Pancreas (tissue), 10 donors: Measurements from ENCODE around the gene HID1. TPM values are rescaled to one million over a fixed set of nuclear protein-coding genes. Genes with fewer than 3 reads are reported as not detected.
A peak's percentile ranks its signal among the peaks of the same experiment; 100 is the strongest.
"Not testable (repeated sequence)": the region's sequence is repeated elsewhere in the genome, so short reads cannot be mapped to it uniquely, and the experiment has no call there.

Experiments
- ATAC-seq, 4 donors: fragments of 200-7000 bp; cut with Tn5 transposase; one replicate each; pipeline versions ENCODE4 v1.8.0 to v1.9.1; 2020; ENCODE audit warnings: mild to moderate bottlenecking in 4 of 4, moderate library complexity in 4 of 4
- DNase-seq, 6 donors: peaks; one replicate each; pipeline ENCODE4 v3.0.0-alpha.2; 2020
- FAIRE-seq: peaks from 2 replicates; lab custom pipeline; 2012; peaks lifted over from hg19 to GRCh38; lab: Jason Lieb, UNC
- H3K27ac ChIP-seq, 4 donors: fragments of 200-600 bp; sonication (generic); 1 replicate in 3 of 4; 2 replicates in 1 of 4; pipeline versions ENCODE4 v1.5.0 to v1.8.0; 2020
- H3K27me3 ChIP-seq, 4 donors: fragments of 200-600 bp; one replicate each; pipeline ENCODE4 v1.8.0; 2021
- H3K36me3 ChIP-seq, 3 donors: fragments of 200-600 bp; sonication (generic) in 1 of 3; one replicate each; pipeline versions ENCODE4 v1.5.0 to v1.8.0; 2020 to 2021
- H3K4me1 ChIP-seq, 3 donors: fragments of 200-600 bp; one replicate each; pipeline ENCODE4 v1.8.0; 2021
- H3K4me3 ChIP-seq, 4 donors: fragments of 200-600 bp; sonication (generic) in 2 of 4; one replicate each; pipeline versions ENCODE4 v1.5.0 to v1.8.0; 2020 to 2021
- H3K9me3 ChIP-seq, 4 donors: fragments of 200-600 bp; one replicate each; pipeline ENCODE4 v1.8.0; 2021
- WGBS, 2 donors: extraction: QIAGEN DNeasy Blood & Tissue Kit; methylation state at CpG; one replicate each; pipeline ENCODE4 v1.1.7; 2013; 5-methylcytosine and 5-hydroxymethylcytosine counted together
- intact Hi-C, 3 donors: fragments of 100-400 bp; cut with DNase I; formaldehyde crosslinking; loops; one replicate each; pipeline versions ENCODE4 v1.11.1 to v1.14.2; 2022
- polyA plus RNA-seq, 2 donors: library from polyadenylated mRNA; stranded (reverse); fragments of 200-250 nt; gene quantifications; one replicate each; pipeline ENCODE4 v1.2.3, GENCODE V29; 2013
- total RNA-seq, 6 donors: library from RNA; stranded (reverse); fragmentation: NEBNext Ultra II Directional in 4 of 6; extraction: Animal tissue kit (Norgen Biotek cat#: 25700) in 4 of 6; gene quantifications; one replicate each; pipeline versions ENCODE4 v1.2.1 to v1.2.4, GENCODE V29; 2021 to 2023
- TF ChIP-seq, protein P1 (sequence below), 4 donors: fragments of 200-600 bp; sonication (generic) in 3 of 4; IDR thresholded peaks; one replicate each; pipeline versions ENCODE4 v1.5.0 to v1.8.0; 2021; ENCODE audit warnings: antibody characterized with exemption in 4 of 4
- donor health status: healthy with polysubstance abuse.
- donor health status: DM: no; HTN: no; CAD: no; lungs with moderate emphysema.
- donor health status: DM: no; HTN: no; CAD: no.
- donor health status: control.
- donor health status: control.
- donor health status: Bipolar disorder and iron deficiency.
- donor health status: DM: yes; HTN: yes; CAD: no.
- donor health status: DM: no; HTN: no; CAD: no.
- donor health status: DM: no; HTN: no; CAD: no.
- donor health status: DM: yes; HTN: yes; CAD: no.

HID1 gene
- total and polyA plus RNA-seq, 8 donors, result 76.7 to 262 (median 126) TPM

DNA sequence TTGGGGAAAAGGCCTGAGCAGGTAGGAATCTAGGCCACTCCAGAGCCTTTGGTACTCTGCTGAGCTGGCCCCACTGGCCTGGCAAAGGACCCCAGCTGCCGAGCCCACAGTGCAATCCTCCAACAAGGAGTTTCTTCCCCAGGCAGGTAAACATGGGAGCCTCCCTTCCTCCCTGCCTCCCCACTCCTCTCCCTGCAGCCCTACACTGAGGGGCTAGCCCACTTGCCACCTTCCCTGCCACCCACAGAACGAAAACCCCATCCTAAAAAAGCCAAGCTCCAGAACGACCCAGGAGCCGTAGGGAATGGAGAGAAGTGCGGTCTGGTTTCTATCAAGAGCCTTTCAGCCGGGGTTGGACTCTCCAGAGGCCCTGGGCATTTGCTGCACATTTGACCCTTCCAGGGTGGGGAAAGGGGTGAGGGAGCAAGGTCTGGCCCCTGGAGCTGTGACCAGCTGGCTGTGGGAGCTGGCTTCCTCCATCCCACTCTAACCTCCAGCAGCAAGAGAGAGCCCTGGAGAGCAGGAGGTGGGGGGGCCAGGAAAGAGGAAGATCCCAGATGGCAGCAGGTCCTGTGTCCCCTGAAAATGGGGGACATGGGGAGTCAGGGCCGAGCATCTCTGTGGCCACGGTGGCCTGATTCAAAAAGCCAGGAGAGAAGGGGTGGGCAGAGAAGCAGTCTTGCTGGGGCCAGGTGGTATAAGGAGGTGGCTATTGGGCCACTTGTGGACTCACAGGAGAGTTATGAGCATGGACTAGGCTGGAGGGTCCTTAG, 1.3 kb downstream of the HID1 start:
- TF ChIP-seq, protein P1, sequence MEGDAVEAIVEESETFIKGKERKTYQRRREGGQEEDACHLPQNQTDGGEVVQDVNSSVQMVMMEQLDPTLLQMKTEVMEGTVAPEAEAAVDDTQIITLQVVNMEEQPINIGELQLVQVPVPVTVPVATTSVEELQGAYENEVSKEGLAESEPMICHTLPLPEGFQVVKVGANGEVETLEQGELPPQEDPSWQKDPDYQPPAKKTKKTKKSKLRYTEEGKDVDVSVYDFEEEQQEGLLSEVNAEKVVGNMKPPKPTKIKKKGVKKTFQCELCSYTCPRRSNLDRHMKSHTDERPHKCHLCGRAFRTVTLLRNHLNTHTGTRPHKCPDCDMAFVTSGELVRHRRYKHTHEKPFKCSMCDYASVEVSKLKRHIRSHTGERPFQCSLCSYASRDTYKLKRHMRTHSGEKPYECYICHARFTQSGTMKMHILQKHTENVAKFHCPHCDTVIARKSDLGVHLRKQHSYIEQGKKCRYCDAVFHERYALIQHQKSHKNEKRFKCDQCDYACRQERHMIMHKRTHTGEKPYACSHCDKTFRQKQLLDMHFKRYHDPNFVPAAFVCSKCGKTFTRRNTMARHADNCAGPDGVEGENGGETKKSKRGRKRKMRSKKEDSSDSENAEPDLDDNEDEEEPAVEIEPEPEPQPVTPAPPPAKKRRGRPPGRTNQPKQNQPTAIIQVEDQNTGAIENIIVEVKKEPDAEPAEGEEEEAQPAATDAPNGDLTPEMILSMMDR (IDR thresholded peaks at IDR 0.05), result no peak
- DNase-seq, result peak in 2 of 6 donors; percentile 23 to 45
- Histone ChIP-seq H3K27ac (peak overlapping the region; percentile 74 to 85 (median 79)), H3K9me3 (no peaks in the 10 kb centered on the region), H3K4me3 (peak overlapping the region; percentile 81 to 95 (median 90)), H3K4me1 (peaks cover 11 to 25% (median 20%) of the 10 kb centered on the region in 3 donors), H3K27me3 (no peaks in the 10 kb centered on the region), H3K36me3 (no peaks in the 10 kb centered on the region)
- FAIRE-seq, result no peak
- 13 to 17% methylated on average over 8 of the region's 8 CpGs for WGBS, 2 donors
- intact Hi-C loops, result no loop called here
- ATAC-seq, result peak in 1 of 4 donors; percentile 2

DNA sequence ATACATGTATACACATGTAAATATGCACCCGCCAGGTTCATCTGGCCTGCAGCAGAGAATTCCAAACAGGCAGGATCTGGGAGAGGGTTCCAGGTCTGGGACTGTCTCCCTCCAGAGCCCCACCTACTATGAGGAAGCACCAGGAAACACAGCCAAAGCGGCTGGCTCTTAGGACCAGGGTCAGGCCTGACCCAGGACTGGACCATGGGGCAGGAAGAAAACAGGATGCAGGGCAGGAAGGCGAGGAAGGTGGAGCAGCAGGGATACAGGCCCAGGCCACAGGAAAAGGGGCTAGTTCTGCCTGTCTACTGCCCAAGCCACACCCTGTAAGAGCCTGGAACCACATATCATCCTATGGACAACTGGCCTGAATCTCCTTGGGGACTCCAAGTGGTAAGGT, 2.2 kb downstream of the HID1 start:
- Histone ChIP-seq H3K9me3 (no peaks in the 10 kb centered on the region), H3K36me3 (no peaks in the 10 kb centered on the region), H3K4me3 (peak overlapping the region in 3 of 4 donors; percentile 81 to 95 (median 90)), H3K4me1 (peaks cover 11 to 28% (median 20%) of the 10 kb centered on the region in 3 donors), H3K27me3 (no peaks in the 10 kb centered on the region), H3K27ac (peak overlapping the region in 1 of 4 donors; percentile 85)
- TF ChIP-seq, protein P1 (IDR thresholded peaks at IDR 0.05), result no peak
- intact Hi-C loops, result no loop called here
- no peak for ATAC-seq
- 50 to 52% methylated on average over 3 of the region's 3 CpGs for WGBS, 2 donors
- DNase-seq, result no peak
- no peak for FAIRE-seq

DNA sequence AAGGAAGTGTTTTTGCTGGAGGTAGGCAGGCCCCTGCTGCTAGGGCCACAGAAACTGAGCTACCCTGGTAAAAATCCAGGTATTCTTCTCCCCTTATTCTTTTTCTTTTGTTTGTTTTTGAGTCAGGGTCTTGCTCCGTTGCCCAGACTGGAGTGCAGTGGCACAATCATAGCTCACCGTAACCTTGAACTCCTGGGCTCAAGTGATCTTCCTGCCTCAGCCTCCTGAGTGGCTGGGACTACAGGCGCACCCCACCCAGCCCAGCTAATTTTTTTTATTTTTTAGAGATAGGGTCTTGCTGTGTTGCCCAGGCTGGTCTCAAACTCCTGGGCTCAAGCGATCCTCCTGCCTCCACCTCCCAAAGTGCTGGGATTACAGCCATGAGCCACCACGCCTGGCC, 3.1 kb downstream of the HID1 start:
- not testable (repeated sequence) for H3K9me3 ChIP-seq, FAIRE-seq, DNase-seq, H3K36me3 ChIP-seq, ATAC-seq, H3K4me3 ChIP-seq, H3K27me3 ChIP-seq
- 73 to 83% methylated on average over 5 of the region's 5 CpGs for WGBS, 2 donors
- intact Hi-C loops, result loop anchor here in 1 of 3 donors (10.0 kb wide), 1 partner anchor 45 kb away; the partner anchor contains the start of gene MRPL58
- Histone ChIP-seq H3K27ac (peak overlapping the region in 2 of 4 donors; percentile 6 to 12), H3K4me1 (peaks cover 11 to 29% (median 20%) of the 10 kb centered on the region in 3 donors)

DNA sequence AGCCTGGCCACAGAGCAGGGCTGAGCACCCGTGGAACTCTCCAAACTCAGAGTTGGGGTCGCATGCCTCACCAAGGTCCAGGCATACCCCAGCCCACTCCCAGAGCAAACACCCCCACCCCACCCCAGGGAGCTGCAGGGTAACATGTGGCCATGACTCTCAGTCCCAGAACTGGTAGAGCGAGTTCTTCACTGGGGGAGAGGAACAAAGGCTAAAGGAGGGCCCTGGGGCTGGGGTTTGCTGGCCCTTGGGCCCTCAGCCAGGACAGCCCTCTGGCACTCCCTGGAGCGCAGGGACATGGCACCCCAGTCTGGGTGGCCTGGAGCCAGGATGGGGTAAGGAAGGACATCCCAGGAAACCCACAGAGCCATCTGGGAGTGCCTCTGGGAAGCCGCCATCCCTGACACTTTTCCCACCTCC, 4.2 kb downstream of the HID1 start:
- Histone ChIP-seq H3K9me3 (no peaks in the 10 kb centered on the region), H3K4me1 (peaks cover 11 to 29% (median 20%) of the 10 kb centered on the region in 3 donors), H3K4me3 (peak overlapping the region in 1 of 4 donors; percentile 2), H3K27me3 (no peaks in the 10 kb centered on the region), H3K36me3 (no peaks in the 10 kb centered on the region), H3K27ac (peak overlapping the region; percentile 12 to 71 (median 45))
- WGBS, 2 donors, result 20 to 22% methylated on average over 5 of the region's 5 CpGs
- FAIRE-seq (no peak), ATAC-seq (peak; percentile 19 to 45 (median 32)), DNase-seq (peak in 5 of 6 donors; percentile 73 to 85 (median 76))
- TF ChIP-seq, protein P1 (IDR thresholded peaks at IDR 0.05), result no peak
- intact Hi-C loops, result loop anchor here in 1 of 3 donors (10.0 kb wide), 1 partner anchor 46 kb away; the partner anchor contains the start of gene MRPL58

DNA sequence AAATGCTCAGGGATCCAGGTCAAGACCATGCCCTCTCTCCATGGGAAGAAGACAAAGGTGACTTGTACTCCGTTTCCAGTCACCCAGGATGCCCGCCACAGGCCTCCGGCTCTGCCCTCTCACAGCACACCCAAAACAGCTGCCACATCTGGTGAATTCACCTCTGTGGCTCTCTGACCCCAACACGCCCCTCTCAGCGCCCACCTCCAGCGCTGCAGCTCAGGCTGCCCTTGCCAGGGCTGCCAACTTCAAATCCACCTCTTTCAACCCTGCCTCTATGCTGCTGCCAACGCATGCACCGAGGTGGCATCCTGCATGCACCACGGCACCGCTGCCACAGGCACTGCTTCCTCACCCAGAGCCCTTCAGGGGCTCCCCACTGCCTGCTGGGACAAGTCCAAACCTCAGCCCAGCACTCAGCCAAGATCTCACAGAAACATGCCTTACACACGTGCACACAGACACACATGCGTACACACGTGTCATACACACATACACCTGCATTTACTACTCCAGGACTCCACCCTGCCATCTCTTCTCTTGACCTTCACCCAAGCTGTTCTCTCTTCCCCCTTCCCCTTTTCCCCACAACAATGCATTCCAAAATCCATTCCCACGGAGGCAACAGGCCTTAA, 7.5 kb downstream of the HID1 start:
- Histone ChIP-seq H3K4me1 (peaks cover 11 to 26% (median 18%) of the 10 kb centered on the region in 3 donors), H3K9me3 (no peaks in the 10 kb centered on the region)

More for the DNA sequence above, 7.5 kb downstream of the HID1 start:
- no peaks in the 10 kb centered on the region for H3K27me3 ChIP-seq
- TF ChIP-seq, protein P1 (IDR thresholded peaks at IDR 0.05), result no peak
- intact Hi-C loops, result loop anchor here in 1 of 3 donors (10.0 kb wide), 1 partner anchor 50 kb away; the partner anchor contains the start of gene MRPL58
- no peak for ATAC-seq
- no peak overlapping the region for H3K27ac ChIP-seq
- H3K36me3 ChIP-seq, result peaks cover 0 to 28% (median 13%) of the 10 kb centered on the region in 3 donors
- WGBS, 2 donors, result 63 to 65% methylated on average over 14 of the region's 14 CpGs
- FAIRE-seq, result no peak
- H3K4me3 ChIP-seq, result no peak overlapping the region
- DNase-seq, result peak in 1 of 6 donors; percentile 58
